ENCODE measurements around the gene AIG1. TPM values are rescaled to one million over a fixed set of nuclear protein-coding genes. Genes with fewer than 3 reads are reported as not detected.

Gene AIG1
- total RNA-seq, 1 experiment from 2014 or later, result 2.2 TPM

GRCh38 chr6:143236151-143236798 is 175.6 kb downstream of the AIG1 start:
- CTCF ChIA-PET, result no interaction called here
- Histone ChIP-seq H3K27me3 (replicated peaks; ENCODE audit: insufficient read depth, low read depth, low read length, poor library complexity) (no peaks in the 10 kb centered on the region), H3K27ac (ENCODE audit: low read depth, low read length, poor library complexity, severe bottlenecking) (no peak overlapping the region), H3K9me3 (ENCODE audit: low read depth, low read length, poor library complexity, severe bottlenecking) (no peaks in the 10 kb centered on the region), H3K4me3 (ENCODE audit: low read depth, low read length, poor library complexity, severe bottlenecking) (no peak overlapping the region), H3K36me3 (ENCODE audit: insufficient read depth, low read length, poor library complexity, severe bottlenecking) (no peaks in the 10 kb centered on the region), H3K4me1 (ENCODE audit: insufficient read depth, low read length, poor library complexity, severe bottlenecking) (no peaks in the 10 kb centered on the region)
- no peak for DNase-seq (ENCODE audit: low spot score)
- no TSS peak for BruUV-seq (replicated peaks)
- TF ChIP-seq EZH2 (IDR thresholded peaks at IDR 0.05; ENCODE audit: borderline replicate concordance, low read depth, low read length, poor library complexity, severe bottlenecking), result no peak
- TF ChIP-seq CTCF (conservative IDR thresholded peaks at IDR 0.05; ENCODE audit: low read depth, low read length), result no peak
- POLR2A ChIA-PET (ENCODE audit: low non-redundant PET), result no interaction called here
- intact Hi-C loops (cut with micrococcal nuclease; ENCODE audit: unreplicated experiment), result no loop called here

DNA sequence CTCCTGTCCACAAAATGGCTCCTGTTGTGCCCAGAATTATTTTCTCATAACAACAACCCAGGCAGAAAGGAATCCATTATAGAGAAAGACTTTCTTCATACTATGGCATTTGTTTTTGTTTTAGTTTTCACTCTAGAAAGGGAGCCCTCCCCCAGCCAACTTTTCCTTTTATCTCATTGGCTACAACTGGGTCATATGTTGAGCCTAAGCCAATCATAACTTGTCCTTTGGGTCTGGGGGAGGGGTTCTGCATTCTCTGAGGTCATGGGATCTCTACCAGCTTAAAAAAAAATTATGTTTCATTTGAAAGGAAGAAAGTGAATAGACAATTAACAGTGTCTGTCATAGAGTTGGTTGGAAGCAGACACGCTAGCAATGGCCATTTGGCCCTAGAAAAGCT is 177.6 kb downstream of the AIG1 start:
- Histone ChIP-seq H3K4me3 (ENCODE audit: low read depth, low read length, poor library complexity, severe bottlenecking) (no peak overlapping the region), H3K9me3 (ENCODE audit: low read depth, low read length, poor library complexity, severe bottlenecking) (no peaks in the 10 kb centered on the region), H3K27ac (ENCODE audit: low read depth, low read length, poor library complexity, severe bottlenecking) (no peak overlapping the region), H3K36me3 (ENCODE audit: insufficient read depth, low read length, poor library complexity, severe bottlenecking) (no peaks in the 10 kb centered on the region), H3K4me1 (ENCODE audit: insufficient read depth, low read length, poor library complexity, severe bottlenecking) (no peaks in the 10 kb centered on the region), H3K27me3 (replicated peaks; ENCODE audit: insufficient read depth, low read depth, low read length, poor library complexity) (no peaks in the 10 kb centered on the region)
- POLR2A ChIA-PET (ENCODE audit: low non-redundant PET), result no interaction called here
- CTCF ChIA-PET, result no interaction called here
- no peak for DNase-seq (ENCODE audit: low spot score)
- TF ChIP-seq EZH2 (IDR thresholded peaks at IDR 0.05; ENCODE audit: borderline replicate concordance, low read depth, low read length, poor library complexity, severe bottlenecking), result no peak
- TF ChIP-seq CTCF (conservative IDR thresholded peaks at IDR 0.05; ENCODE audit: low read depth, low read length), result no peak
- intact Hi-C loops (cut with micrococcal nuclease; ENCODE audit: unreplicated experiment), result no loop called here
- no TSS peak for BruUV-seq (replicated peaks)

DNA sequence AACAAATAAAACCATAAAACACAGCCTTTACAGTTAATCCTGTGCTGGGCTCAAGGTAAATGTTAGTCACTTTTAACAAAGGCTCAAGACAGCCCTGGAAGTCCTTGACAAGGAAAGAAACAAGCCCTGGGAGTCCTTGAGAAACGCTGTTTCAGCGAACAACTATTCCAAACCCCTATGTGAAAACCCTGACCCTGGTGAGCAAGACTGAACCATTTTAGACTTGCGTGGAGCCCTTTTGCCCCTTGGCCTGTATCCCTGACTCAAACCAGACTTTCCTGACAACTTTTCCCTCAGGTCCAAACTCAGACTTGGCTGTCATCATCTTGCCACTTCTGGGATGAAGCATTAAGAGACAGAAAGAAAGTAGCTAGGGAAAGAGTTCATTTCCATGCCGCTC is 180.4 kb downstream of the AIG1 start:
- no TSS peak for BruUV-seq (replicated peaks)
- CTCF ChIA-PET, result interaction anchor here (0.5 kb wide), 1 partner anchor 14 kb away, joined by 3 read pairs; no protein-coding TSS in a partner anchor

More for the DNA sequence above, 180.4 kb downstream of the AIG1 start:
- no peak for TF ChIP-seq EZH2 (IDR thresholded peaks at IDR 0.05; ENCODE audit: borderline replicate concordance, low read depth, low read length, poor library complexity, severe bottlenecking)
- no peak for TF ChIP-seq CTCF (conservative IDR thresholded peaks at IDR 0.05; ENCODE audit: low read depth, low read length)
- Histone ChIP-seq H3K4me1 (ENCODE audit: insufficient read depth, low read length, poor library complexity, severe bottlenecking) (no peaks in the 10 kb centered on the region), H3K4me3 (ENCODE audit: low read depth, low read length, poor library complexity, severe bottlenecking) (no peak overlapping the region), H3K27ac (ENCODE audit: low read depth, low read length, poor library complexity, severe bottlenecking) (no peak overlapping the region), H3K36me3 (ENCODE audit: insufficient read depth, low read length, poor library complexity, severe bottlenecking) (no peaks in the 10 kb centered on the region), H3K9me3 (ENCODE audit: low read depth, low read length, poor library complexity, severe bottlenecking) (no peaks in the 10 kb centered on the region), H3K27me3 (replicated peaks; ENCODE audit: insufficient read depth, low read depth, low read length, poor library complexity) (no peaks in the 10 kb centered on the region)
- intact Hi-C loops (cut with micrococcal nuclease; ENCODE audit: unreplicated experiment), result no loop called here
- POLR2A ChIA-PET (ENCODE audit: low non-redundant PET), result no interaction called here
- no peak for DNase-seq (ENCODE audit: low spot score)

All from A673 (cell line).